ENCODE measurements around the gene SMARCD1.

The SMARCD1 gene

DNA sequence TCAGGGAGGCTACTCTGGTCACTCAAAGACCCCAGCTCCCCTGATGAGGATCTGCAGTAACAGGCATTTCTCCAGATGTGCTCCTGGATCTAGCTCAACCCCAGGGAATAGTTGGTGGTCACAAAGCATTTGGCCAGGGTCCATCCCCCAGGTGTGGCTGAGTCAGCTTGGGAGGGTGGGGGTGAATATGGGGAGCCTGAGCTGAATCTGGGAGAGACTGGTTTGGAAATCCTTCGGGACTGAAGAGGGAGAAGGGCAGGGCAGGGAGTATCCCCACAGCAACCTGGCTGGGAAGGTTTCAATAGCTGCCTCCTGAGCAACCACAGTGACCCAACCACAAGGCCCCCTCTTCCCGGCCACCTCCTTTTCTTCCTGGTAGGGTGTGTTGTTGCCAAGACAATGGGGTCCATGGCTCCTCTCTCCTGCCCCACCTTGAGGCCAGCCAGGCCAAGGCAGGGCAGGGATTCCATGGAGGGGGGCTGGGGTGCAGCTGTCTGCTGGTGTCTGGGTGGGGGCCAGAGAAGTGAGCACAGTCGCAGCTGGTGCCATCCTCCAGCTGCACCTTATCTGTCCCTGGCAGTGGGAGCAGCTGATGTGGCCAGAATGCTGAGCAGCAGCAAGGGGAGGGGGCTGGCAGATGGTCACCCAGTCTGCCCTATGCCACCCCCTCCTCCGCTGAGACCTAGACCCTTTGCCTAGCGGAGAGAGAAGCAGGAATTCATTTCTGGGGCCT is 22.2 kb upstream of the SMARCD1 start:
- Histone ChIP-seq H3K27me3 (ENCODE audit: insufficient read depth, insufficient read length) (peaks cover 40% of the 10 kb centered on the region), H3K9ac (ENCODE audit: insufficient read length, low read depth) (no peak overlapping the region), H3K4me3 (ENCODE audit: insufficient read length, low read depth) (no peak overlapping the region), H3K36me3 (ENCODE audit: insufficient read depth, insufficient read length, low read length) (no peaks in the 10 kb centered on the region), H3K4me1 (ENCODE audit: insufficient read depth, insufficient read length) (peaks cover 18% of the 10 kb centered on the region), H3K9me3 (ENCODE audit: insufficient read depth, low read length) (no peaks in the 10 kb centered on the region)
- no peak for DNase-seq (ENCODE audit: low read depth, low spot score)
- TF ChIP-seq ZNF274 (IDR thresholded peaks at IDR 0.05; ENCODE audit: low read depth, low read length): no peak
- no peak for TF ChIP-seq YY1 (IDR thresholded peaks at IDR 0.05; ENCODE audit: insufficient read depth, insufficient read length)
- no peak for TF ChIP-seq SUZ12 (IDR thresholded peaks at IDR 0.05; ENCODE audit: extremely low read depth, insufficient read depth, insufficient read length)

- Histone ChIP-seq H3K27me3 (ENCODE audit: insufficient read depth, insufficient read length) (peaks cover 14% of the 10 kb centered on the region), H3K4me1 (ENCODE audit: insufficient read depth, insufficient read length) (peaks cover 9% of the 10 kb centered on the region), H3K9ac (ENCODE audit: insufficient read length, low read depth) (no peak overlapping the region), H3K36me3 (ENCODE audit: insufficient read depth, insufficient read length, low read length) (no peaks in the 10 kb centered on the region), H3K9me3 (ENCODE audit: insufficient read depth, low read length) (no peaks in the 10 kb centered on the region), H3K4me3 (ENCODE audit: insufficient read length, low read depth) (no peak overlapping the region)
- TF ChIP-seq ZNF274 (IDR thresholded peaks at IDR 0.05; ENCODE audit: low read depth, low read length): no peak
- no peak for TF ChIP-seq SUZ12 (IDR thresholded peaks at IDR 0.05; ENCODE audit: extremely low read depth, insufficient read depth, insufficient read length)
- TF ChIP-seq YY1 (IDR thresholded peaks at IDR 0.05; ENCODE audit: insufficient read depth, insufficient read length): no peak
- no peak for DNase-seq (ENCODE audit: low read depth, low spot score)
These were observed 19.3 kb upstream of the SMARCD1 start for GRCh38 chr12:50065726-50066310.

DNA sequence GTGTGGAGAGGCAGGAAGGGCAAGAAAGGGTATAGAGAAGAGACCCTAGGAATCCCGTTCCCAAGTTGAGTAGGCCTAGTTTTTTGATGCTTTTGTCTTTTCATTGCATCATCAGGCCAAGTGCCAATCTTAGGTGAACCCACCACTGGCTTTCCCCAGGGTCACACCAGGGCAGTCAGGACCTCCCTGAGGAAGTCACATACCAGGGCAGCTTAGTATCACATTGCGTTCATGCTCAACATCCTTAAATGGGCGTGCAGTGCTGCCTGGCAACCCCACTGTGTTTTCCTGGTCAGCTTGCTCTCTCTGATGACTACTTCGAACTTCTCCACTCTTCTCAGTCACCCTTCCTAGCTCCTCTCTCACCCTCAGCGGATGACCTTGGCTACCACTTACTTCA is 18.7 kb upstream of the SMARCD1 start:
- DNase-seq (ENCODE audit: low read depth, low spot score): peak; percentile 78
- H3K4me1 ChIP-seq (ENCODE audit: insufficient read depth, insufficient read length): peaks cover 11% of the 10 kb centered on the region
- H3K9ac ChIP-seq (ENCODE audit: insufficient read length, low read depth): no peak overlapping the region
- H3K27me3 ChIP-seq (ENCODE audit: insufficient read depth, insufficient read length): peaks cover 8% of the 10 kb centered on the region
- no peaks in the 10 kb centered on the region for H3K36me3 ChIP-seq (ENCODE audit: insufficient read depth, insufficient read length, low read length)
- no peaks in the 10 kb centered on the region for H3K9me3 ChIP-seq (ENCODE audit: insufficient read depth, low read length)
- TF ChIP-seq YY1 (IDR thresholded peaks at IDR 0.05; ENCODE audit: insufficient read depth, insufficient read length) (no peak), SUZ12 (IDR thresholded peaks at IDR 0.05; ENCODE audit: extremely low read depth, insufficient read depth, insufficient read length) (no peak), ZNF274 (IDR thresholded peaks at IDR 0.05; ENCODE audit: low read depth, low read length) (no peak)
- no peak overlapping the region for H3K4me3 ChIP-seq (ENCODE audit: insufficient read length, low read depth)

GRCh38 chr12:50069069-50069468 is 16.1 kb upstream of the SMARCD1 start:
- Histone ChIP-seq H3K4me3 (ENCODE audit: insufficient read length, low read depth) (no peak overlapping the region), H3K4me1 (ENCODE audit: insufficient read depth, insufficient read length) (peaks cover 21% of the 10 kb centered on the region), H3K9me3 (ENCODE audit: insufficient read depth, low read length) (no peaks in the 10 kb centered on the region), H3K36me3 (ENCODE audit: insufficient read depth, insufficient read length, low read length) (no peaks in the 10 kb centered on the region), H3K27me3 (ENCODE audit: insufficient read depth, insufficient read length) (no peaks in the 10 kb centered on the region), H3K9ac (ENCODE audit: insufficient read length, low read depth) (no peak overlapping the region)
- TF ChIP-seq ZNF274 (IDR thresholded peaks at IDR 0.05; ENCODE audit: low read depth, low read length) (no peak), SUZ12 (IDR thresholded peaks at IDR 0.05; ENCODE audit: extremely low read depth, insufficient read depth, insufficient read length) (no peak), YY1 (IDR thresholded peaks at IDR 0.05; ENCODE audit: insufficient read depth, insufficient read length) (no peak)
- DNase-seq (ENCODE audit: low read depth, low spot score): no peak

DNA sequence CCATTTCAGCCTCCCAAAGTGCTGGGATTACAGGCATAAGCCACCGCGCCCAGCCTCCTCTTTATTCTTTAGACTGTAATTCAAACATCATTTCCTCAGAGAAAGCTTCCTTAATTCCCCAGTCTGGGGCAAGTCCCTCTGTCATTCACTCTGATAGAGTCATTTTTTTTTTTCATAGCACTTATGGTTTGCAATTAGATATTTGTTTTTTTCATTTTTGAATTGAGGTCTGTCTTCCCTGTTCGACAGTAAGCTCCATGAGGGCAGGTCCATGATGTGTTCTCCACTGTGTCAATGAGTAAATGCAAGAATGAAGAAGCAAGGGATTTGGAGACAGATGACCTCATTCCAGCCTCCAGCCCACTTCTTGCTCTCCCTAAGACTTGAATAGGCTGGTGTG is 15.6 kb upstream of the SMARCD1 start:
- Histone ChIP-seq H3K36me3 (ENCODE audit: insufficient read depth, insufficient read length, low read length) (no peaks in the 10 kb centered on the region), H3K4me1 (ENCODE audit: insufficient read depth, insufficient read length) (peaks cover 24% of the 10 kb centered on the region), H3K9ac (ENCODE audit: insufficient read length, low read depth) (no peak overlapping the region), H3K9me3 (ENCODE audit: insufficient read depth, low read length) (no peaks in the 10 kb centered on the region), H3K27me3 (ENCODE audit: insufficient read depth, insufficient read length) (no peaks in the 10 kb centered on the region), H3K4me3 (ENCODE audit: insufficient read length, low read depth) (no peak overlapping the region)
- TF ChIP-seq YY1 (IDR thresholded peaks at IDR 0.05; ENCODE audit: insufficient read depth, insufficient read length) (no peak), SUZ12 (IDR thresholded peaks at IDR 0.05; ENCODE audit: extremely low read depth, insufficient read depth, insufficient read length) (no peak), ZNF274 (IDR thresholded peaks at IDR 0.05; ENCODE audit: low read depth, low read length) (no peak)
- DNase-seq (ENCODE audit: low read depth, low spot score): no peak

GRCh38 chr12:50070314-50071060 is 14.7 kb upstream of the SMARCD1 start:
- TF ChIP-seq YY1 (IDR thresholded peaks at IDR 0.05; ENCODE audit: insufficient read depth, insufficient read length): no peak
- TF ChIP-seq SUZ12 (IDR thresholded peaks at IDR 0.05; ENCODE audit: extremely low read depth, insufficient read depth, insufficient read length): no peak
- no peak for TF ChIP-seq ZNF274 (IDR thresholded peaks at IDR 0.05; ENCODE audit: low read depth, low read length)
- no peaks in the 10 kb centered on the region for H3K36me3 ChIP-seq (ENCODE audit: insufficient read depth, insufficient read length, low read length)
- H3K9ac ChIP-seq (ENCODE audit: insufficient read length, low read depth): no peak overlapping the region
- H3K9me3 ChIP-seq (ENCODE audit: insufficient read depth, low read length): no peaks in the 10 kb centered on the region
- no peak overlapping the region for H3K4me3 ChIP-seq (ENCODE audit: insufficient read length, low read depth)
- no peaks in the 10 kb centered on the region for H3K27me3 ChIP-seq (ENCODE audit: insufficient read depth, insufficient read length)
- DNase-seq (ENCODE audit: low read depth, low spot score): peak; percentile 84
- H3K4me1 ChIP-seq (ENCODE audit: insufficient read depth, insufficient read length): peaks cover 32% of the 10 kb centered on the region
